CD4-positive, alpha-beta T cell treated with Interleukin-6 for 4 hours (primary cell): ENCODE data around the gene CCM2.
"Not testable (repeated sequence)": the region's sequence is repeated elsewhere in the genome, so short reads cannot be mapped to it uniquely, and the experiment has no call there.

Source experiments
- DNase-seq: peaks from one replicate; pipeline ENCODE4 v3.0.0-alpha.2; 2020; ENCODE audit warnings: mixed read lengths

Gene CCM2

GRCh38 chr7:45007106-45007505 is 7.1 kb downstream of the CCM2 start:
- no peak for DNase-seq

GRCh38 chr7:45007571-45008328 is 7.7 kb downstream of the CCM2 start:
- no peak for DNase-seq

- no peak for DNase-seq
These were observed 13.5 kb downstream of the CCM2 start for GRCh38 chr7:45013465-45013967.

- DNase-seq = no peak
These were observed 15.3 kb downstream of the CCM2 start for GRCh38 chr7:45015313-45015712.

- no peak for DNase-seq
These were observed 17.3 kb downstream of the CCM2 start for GRCh38 chr7:45017253-45017652.

GRCh38 chr7:45020915-45021314 is 20.9 kb downstream of the CCM2 start:
- no peak for DNase-seq

GRCh38 chr7:45021604-45022296 is 21.7 kb downstream of the CCM2 start:
- peak; percentile 39 for DNase-seq

GRCh38 chr7:45024126-45024744 is 24.2 kb downstream of the CCM2 start:
- no peak for DNase-seq

- DNase-seq = not testable (repeated sequence)
These were observed 25.5 kb downstream of the CCM2 start for GRCh38 chr7:45025473-45025872.

- DNase-seq = no peak
These were observed 26.0 kb downstream of the CCM2 start for GRCh38 chr7:45026013-45026412.

- peak; percentile 54 for DNase-seq
These were observed 27.2 kb downstream of the CCM2 start for GRCh38 chr7:45026984-45027773.

- peak; percentile 17 for DNase-seq
These were observed 27.7 kb downstream of the CCM2 start for GRCh38 chr7:45027774-45028114.

- peak; percentile 47 for DNase-seq
These were observed 28.3 kb downstream of the CCM2 start for GRCh38 chr7:45028138-45028919.

GRCh38 chr7:45028920-45029344 is 28.9 kb downstream of the CCM2 start:
- peak; percentile 7 for DNase-seq

GRCh38 chr7:45031829-45032228 is 31.8 kb downstream of the CCM2 start:
- DNase-seq = peak; percentile 11

GRCh38 chr7:45032421-45032820 is 32.4 kb downstream of the CCM2 start:
- DNase-seq = no peak

- peak; percentile 42 for DNase-seq
These were observed 33.4 kb downstream of the CCM2 start for GRCh38 chr7:45033261-45033930.

- no peak for DNase-seq
These were observed 33.9 kb downstream of the CCM2 start for GRCh38 chr7:45033931-45034290.

GRCh38 chr7:45034710-45035109 is 34.7 kb downstream of the CCM2 start:
- DNase-seq = not testable (repeated sequence)

GRCh38 chr7:45035371-45035770 is 35.4 kb downstream of the CCM2 start:
- no peak for DNase-seq

- DNase-seq = peak; percentile 49
These were observed 35.9 kb downstream of the CCM2 start for GRCh38 chr7:45035893-45036292.

- no peak for DNase-seq
These were observed 36.3 kb downstream of the CCM2 start for GRCh38 chr7:45036317-45036716.
